ENCODE measurements around the gene HSPH1.
"Not testable (repeated sequence)": the region's sequence is repeated elsewhere in the genome, so short reads cannot be mapped to it uniquely, and the experiment has no call there.

Gene HSPH1

GRCh38 chr13:31161557-31162150, at the start of gene HSPH1:
HSPH1 (minus strand) TSS chr13:31161904; CDS start chr13:31161582, 322 bp downstream.
- FAIRE-seq = peak; percentile 30

- FAIRE-seq = no peak
Measured at GRCh38 chr13:31209841-31210210, 48.1 kb upstream of the HSPH1 start.

DNA sequence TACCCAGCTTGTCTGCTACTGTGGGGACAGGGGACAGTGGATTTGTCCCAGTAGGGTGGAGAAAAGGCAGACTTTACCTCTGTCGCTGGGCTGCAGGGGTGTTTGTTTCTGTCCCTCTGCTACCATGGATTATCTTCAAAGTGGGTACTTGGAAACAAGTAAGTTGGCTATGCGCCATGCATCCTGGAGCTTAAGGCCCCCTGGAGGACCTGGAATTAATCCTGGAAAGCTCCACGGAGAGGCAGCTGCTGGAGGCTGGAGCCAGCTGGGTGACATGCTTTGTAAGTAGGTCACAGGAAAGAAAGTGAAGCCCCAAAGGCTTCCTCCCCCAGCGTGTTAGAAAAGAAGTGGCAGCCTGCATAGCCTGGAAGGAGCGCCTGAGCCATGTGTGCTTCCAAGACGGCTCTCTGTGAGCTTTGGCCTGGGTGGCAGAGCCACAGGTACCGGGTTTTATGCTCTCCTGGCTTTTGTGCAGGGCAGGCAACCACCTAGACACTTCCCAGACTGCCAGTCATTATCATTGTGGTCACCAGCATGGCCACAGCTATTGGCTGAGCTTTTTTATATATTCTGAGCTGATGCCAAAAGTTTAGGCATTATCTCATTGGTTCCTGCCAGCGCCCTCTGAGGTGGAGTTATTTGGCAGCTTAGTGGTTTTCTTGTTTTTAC, 47.6 kb upstream of the HSPH1 start:
- no peak for FAIRE-seq

GRCh38 chr13:31208559-31209122, 46.9 kb upstream of the HSPH1 start:
- FAIRE-seq = no peak

DNA sequence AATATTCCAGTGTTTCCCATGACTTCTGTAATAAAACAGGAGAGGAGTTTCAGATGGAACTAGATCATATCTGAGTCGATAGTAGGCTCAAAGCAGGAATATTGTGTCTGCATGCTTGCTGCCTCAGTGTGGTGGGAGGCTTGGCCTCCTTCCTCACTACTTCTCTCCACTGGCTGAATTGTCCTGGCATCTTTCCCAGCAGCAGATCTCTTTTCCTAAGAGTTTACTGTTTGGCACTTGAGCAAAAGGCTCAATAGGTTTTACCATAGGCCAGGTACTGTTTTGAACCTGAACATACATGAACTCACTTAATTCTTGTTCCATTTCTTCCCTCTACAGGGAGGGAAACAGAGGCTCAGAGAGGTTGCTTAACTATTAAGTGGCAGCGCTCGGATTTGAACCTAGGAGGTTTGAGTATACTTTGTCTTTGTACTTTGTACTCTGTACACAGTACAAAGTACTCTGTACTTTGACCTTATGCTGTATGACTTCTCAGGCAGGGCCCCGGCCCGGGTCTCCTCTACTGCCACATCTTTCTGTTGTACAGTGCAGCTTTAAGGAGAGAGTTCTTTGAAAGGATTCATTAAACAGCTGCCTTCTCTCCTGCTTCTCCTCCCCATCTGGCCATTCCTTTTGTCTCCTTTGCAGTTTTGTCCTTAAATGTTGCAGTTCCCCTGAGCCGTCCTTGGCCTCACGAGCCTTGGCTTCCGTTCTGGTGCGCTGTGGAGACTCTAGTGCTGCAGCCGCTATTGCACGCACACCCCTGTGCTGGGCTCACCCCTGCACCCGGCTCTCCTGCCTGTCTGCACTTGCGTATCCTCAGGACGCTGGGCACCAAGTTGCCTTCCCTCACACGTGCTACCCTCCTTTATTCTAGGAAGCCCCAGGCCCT, 46.2 kb upstream of the HSPH1 start:
- no peak for FAIRE-seq

DNA sequence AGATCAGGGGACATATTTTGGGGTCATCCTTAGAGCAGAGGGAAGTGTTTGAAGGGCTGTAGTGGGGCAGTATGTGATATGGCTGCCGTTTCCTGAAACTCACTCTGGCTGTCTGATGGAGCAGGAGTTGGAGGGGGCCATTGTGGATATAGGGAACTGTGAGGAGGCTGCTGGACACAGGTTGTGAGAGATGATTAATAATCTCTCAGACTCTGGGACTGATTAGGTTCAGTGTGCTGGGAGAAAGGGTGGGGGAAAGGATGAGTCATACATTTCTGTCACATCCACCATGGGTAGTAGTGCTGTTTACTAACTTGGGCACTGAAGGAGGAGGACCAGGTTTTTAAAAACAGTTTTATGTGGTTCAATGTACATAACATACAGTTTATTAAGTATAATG, 42.9 kb upstream of the HSPH1 start:
- no peak for FAIRE-seq

DNA sequence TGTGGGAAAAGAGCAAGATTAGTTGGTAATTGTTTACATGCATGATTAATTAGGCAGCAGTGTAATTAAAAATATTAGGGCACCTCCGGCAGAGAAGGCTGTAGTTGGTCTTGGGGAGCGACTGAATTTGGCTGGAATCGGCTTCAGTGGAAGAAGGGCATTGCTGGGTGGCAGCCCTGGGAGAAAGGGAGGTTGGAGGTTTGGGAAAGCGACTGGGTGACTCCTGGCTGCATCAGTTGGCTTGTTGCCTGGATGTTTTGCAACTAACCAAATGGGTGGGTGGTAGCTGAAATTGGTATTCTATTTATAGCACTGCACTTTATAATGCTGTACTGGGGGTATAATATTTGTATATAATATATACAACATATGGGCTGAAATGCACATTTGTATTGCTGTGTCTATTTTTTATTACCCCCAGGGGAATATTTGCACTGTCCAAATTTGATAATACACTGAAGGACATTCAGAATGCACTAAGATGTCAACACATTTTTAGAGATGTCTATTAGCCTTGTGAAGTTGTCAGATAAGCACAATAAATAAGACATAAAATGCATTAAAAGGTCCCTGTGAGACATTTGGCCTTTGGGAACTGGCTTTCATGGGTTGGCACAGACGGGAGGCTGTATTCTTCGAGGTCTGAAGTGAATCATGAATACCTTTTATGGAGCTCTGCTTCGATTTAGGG, 39.8 kb upstream of the HSPH1 start:
- no peak for FAIRE-seq

DNA sequence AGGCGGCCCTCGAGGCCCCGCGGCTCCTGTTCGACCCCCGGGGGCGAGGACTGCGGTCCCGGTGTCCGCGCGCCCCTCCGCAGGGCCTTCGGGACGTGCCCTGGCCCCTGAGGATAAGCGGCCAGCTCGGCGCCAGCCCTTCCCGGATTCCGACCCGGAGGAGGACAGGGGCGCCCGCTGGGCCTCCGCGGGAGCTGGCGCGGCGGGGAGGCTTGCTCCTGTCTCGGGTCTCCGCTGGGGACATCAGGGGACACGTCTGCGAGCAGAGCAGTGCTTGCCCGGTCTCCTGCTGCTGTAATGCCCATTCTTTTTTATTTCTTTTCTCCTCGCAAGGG, 38.9 kb upstream of the HSPH1 start:
- FAIRE-seq = no peak

GRCh38 chr13:31199849-31200636, 38.3 kb upstream of the HSPH1 start, which contains the start of gene B3GLCT:
B3GLCT (plus strand) TSS chr13:31199975; CDS start chr13:31200085, 110 bp downstream.
- no peak for FAIRE-seq

DNA sequence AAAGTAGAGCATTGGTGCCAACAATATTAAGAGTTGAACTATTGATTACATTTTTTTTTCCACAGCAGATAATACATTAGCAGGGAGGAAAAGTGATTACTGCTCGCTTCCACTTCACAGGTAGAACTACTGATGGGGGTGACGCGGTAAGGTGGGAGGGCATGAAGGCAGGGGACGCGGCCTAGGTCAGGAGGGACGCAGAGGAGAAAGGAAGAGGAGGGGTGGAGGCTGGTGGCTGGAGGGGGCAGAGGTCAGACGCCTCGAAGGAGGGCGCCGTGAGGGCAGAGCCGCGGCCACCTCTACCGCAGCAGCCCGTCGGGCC, 37.8 kb upstream of the HSPH1 start:
- FAIRE-seq = no peak

GRCh38 chr13:31198519-31198918, 36.8 kb upstream of the HSPH1 start:
- no peak for FAIRE-seq

DNA sequence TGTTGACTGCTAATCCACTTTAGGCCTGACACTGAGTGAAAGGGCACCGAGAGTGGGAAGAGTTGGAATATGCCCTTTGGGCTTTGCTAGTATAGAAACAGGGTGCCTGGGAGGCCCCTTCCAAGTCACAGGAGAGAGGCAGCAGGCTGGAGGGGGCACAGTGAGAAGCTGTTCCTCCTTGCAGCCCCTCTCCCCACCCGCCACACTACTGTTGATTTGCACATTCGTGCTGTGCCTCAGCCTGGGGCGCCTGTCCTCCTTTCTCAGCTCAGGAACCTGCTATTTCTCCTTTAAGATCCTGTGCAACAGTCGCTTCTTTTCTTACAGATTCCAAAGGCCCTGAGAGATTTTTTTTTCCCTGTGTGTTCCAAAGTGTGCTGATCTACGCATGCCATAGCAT, 35.3 kb upstream of the HSPH1 start:
- no peak for FAIRE-seq

DNA sequence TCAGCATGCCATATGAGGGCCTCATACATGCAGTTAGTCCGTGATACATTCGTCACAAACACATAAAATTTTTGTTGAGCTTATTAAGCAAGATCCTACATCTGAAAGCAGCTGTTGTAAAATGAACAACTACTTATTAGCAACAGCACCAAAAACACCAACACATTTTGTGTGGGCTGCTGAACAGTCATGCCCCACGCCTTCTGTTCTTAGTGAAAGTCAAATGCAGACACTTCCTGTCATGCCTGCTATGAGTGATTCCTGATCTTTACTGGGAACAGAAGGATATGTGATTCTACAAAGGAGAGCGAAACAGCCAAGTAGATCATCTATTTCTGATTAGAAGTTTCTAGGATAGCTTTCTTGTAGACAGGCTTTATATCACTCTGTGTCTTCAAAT, 33.9 kb upstream of the HSPH1 start:
- FAIRE-seq = no peak

DNA sequence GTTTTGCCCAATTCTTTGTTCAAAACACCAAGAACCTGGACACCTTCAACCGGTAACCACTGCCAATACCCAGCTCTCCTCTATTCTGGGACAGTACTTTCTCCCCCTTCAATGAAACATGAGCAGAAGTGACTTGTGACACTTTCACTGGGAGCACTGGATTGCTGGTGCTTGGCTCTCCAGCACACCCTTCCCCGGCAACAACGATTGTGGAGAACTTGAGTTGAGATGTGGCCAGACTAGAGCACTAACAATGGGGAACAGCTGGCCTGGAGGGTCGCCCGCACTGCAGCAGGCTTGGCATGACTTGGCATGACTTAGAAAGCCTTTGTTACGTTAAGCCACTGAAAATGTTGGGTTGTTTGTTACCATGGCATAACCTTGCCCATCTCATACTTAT, 30.6 kb upstream of the HSPH1 start:
- no peak for FAIRE-seq

DNA sequence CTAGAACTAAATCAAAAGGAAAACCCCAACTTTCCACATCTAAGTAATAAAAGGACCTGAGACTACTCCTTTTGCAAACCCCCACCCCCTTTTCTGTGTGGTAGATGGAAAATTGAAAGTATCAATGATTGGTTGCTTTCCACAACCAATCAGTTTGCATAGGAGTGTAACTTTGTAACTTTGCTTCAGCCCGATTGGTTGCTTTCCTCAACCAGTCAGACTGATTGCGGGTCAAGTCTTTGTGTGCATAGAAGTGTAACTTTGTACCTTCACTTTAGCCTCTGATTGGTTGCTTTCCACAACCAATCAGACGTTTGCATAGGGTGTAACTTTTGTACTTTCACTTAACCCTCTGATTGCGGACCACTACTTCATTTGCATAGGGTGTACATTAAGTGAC, 30.0 kb upstream of the HSPH1 start:
- no peak for FAIRE-seq

- FAIRE-seq = no peak
Measured at GRCh38 chr13:31184981-31185645, 23.4 kb upstream of the HSPH1 start.

DNA sequence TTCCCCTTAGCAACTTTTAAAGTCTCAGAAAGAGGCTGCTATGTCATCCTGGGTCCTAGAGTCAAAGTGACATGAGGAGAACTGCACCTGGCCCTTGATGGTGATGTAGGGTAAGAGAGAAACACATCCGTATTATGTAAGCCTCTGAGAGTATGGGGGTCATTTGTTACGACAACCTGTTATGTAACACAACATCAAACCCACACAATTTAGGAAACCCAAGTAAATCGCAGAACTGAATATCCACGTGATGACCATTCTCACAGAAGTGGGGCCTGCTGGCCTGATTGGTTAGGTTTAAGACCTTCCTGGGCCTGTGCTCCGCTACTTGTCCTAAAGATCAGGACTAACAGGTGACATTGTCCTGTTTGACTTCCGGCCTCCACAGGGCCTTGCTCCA, 22.7 kb upstream of the HSPH1 start:
- FAIRE-seq = no peak

- FAIRE-seq = no peak
Measured at GRCh38 chr13:31182987-31183386, 21.3 kb upstream of the HSPH1 start.

DNA sequence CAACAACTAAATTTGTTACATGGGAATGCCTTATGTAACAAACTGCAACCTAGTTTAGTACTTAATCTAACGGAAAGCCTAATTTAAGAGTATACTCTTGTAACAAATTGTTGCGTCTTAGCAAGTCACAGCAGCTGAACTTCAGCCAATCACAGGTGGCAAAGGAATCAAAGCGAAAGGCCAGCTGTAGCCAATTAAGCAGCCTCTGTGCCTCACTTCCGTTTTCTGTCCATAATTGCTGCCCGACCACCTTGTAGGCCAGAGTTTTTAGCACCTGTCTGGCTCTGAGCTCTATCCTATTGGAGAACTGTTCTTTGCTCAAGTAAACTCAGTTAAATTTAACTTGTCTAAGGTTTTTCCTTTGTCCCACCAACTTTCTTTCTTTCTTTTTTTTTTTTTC, 18.1 kb upstream of the HSPH1 start:
- FAIRE-seq = no peak

- no peak for FAIRE-seq
Measured at GRCh38 chr13:31179241-31179640, 17.5 kb upstream of the HSPH1 start.

- FAIRE-seq = not testable (repeated sequence)
Measured at GRCh38 chr13:31177813-31178495, 16.2 kb upstream of the HSPH1 start.
